ENCODE measurements around the gene PGM2L1. TPM values are rescaled to one million over a fixed set of nuclear protein-coding genes. Genes with fewer than 3 reads are reported as not detected.

The PGM2L1 gene
- total and polyA plus RNA-seq, 2 of the 4 experiments (the other 2 are of a cell fraction): 0.72 to 1.8 TPM

GRCh38 chr11:74288911-74289310 is 109.3 kb downstream of the PGM2L1 start:
- no peaks in the 10 kb centered on the region for H3K27me3 ChIP-seq (ENCODE audit: control insufficient read depth, insufficient read depth, low read length)
- ChIA-PET POLR2A (ENCODE audit: unreplicated experiment) (no interaction called here), CTCF (no interaction called here)
- H3K4ac ChIP-seq (ENCODE audit: low read depth, low read length): peak overlapping the region; percentile 58; the same call in 1 of the 2 replicates
- no peak overlapping the region for H2AK9ac ChIP-seq (replicated peaks; ENCODE audit: low read depth, low read length, poor library complexity)
- no peak overlapping the region for H3K23ac ChIP-seq (ENCODE audit: low read depth, low read length)
- peak overlapping the region; percentile 23; the same call in 1 of the 2 replicates for H3K56ac ChIP-seq (ENCODE audit: extremely low read depth, insufficient read depth, low read length)
- dilution Hi-C loops (cut with HindIII; ENCODE audit: low sequenced_read_pairs, unreplicated experiment): no loop called here
- no CpG with 5 or more reads among the region's 4 CpGs for WGBS, 2 experiments (ENCODE audit: extremely low coverage in 2 of 2, insufficient read length in 1 of 2)
- peak overlapping the region; percentile 100 for H2BK15ac ChIP-seq (ENCODE audit: low read depth, low read length)
- in situ Hi-C loops (cut with MboI; ENCODE audit: low sequenced_read_pairs): no loop called here
- peaks cover 4% of the 10 kb centered on the region; the same call in 1 of the 2 replicates for H3K36me3 ChIP-seq (ENCODE audit: control insufficient read depth, insufficient read depth, low read length)
- peak overlapping the region; percentile 95 for H2BK20ac ChIP-seq (ENCODE audit: low read depth, low read length)
- no peak overlapping the region for H3K4me3 ChIP-seq (ENCODE audit: insufficient read depth, low read depth, low read length)
- H3K4me2 ChIP-seq (ENCODE audit: low read depth, low read length): no peak overlapping the region
- H3K79me1 ChIP-seq (ENCODE audit: low read depth in 1 of 2, low read length in 2 of 2): no peaks in the 10 kb centered on the region
- H2AFZ ChIP-seq (replicated peaks; ENCODE audit: low read length, poor library complexity): no peak overlapping the region
- peak overlapping the region; percentile 79; the same call in 1 of the 2 replicates for H3K14ac ChIP-seq (replicated peaks; ENCODE audit: low read depth, low read length)
- 0 out of 2 replicates have a peak overlapping the region, but pooled peaks have one; percentile 70 for H4K91ac ChIP-seq (ENCODE audit: insufficient read depth, low read depth, low read length)
- peaks cover 8% of the 10 kb centered on the region for H3K9me1 ChIP-seq (ENCODE audit: insufficient read depth, low read length)
- H2BK120ac ChIP-seq (ENCODE audit: low read depth, low read length): peak overlapping the region; percentile 91
- H3K9me3 ChIP-seq (ENCODE audit: control insufficient read depth, insufficient read depth, low read length): no peaks in the 10 kb centered on the region
- intact Hi-C loops (cut with micrococcal nuclease): no loop called here
- BruUV-seq (replicated peaks): no TSS peak
- ATAC-seq (ENCODE audit: low read depth) (no peak), DNase-seq (no peak)
- H3K27ac ChIP-seq (ENCODE audit: insufficient read depth, low read length): peak overlapping the region; percentile 65; the same call in 1 of the 2 replicates
- H3K4me1 ChIP-seq (ENCODE audit: control insufficient read depth, insufficient read depth, low read length): peaks cover 10% of the 10 kb centered on the region
- no peak overlapping the region; the same call in 1 of the 2 replicates for H3K9ac ChIP-seq (ENCODE audit: low read depth, low read length)
- H2BK5ac ChIP-seq (ENCODE audit: low read depth, low read length, poor library complexity, severe bottlenecking): peak overlapping the region; percentile 79
- peak overlapping the region; percentile 94; the same call in 1 of the 2 replicates for H4K5ac ChIP-seq (ENCODE audit: low read depth, low read length)
- peak overlapping the region; percentile 97; the same call in 1 of the 2 replicates for H3K18ac ChIP-seq (ENCODE audit: low read depth, low read length)
- peak overlapping the region; percentile 93 for H2AK5ac ChIP-seq (ENCODE audit: low read depth, low read length)
- peak overlapping the region; percentile 47 to 78; a peak in 2 of 4 replicates for H4K8ac ChIP-seq (ENCODE audit: low read depth in 2 of 2, low read length in 2 of 2)
- no peak for TF ChIP-seq FOS (IDR thresholded peaks at IDR 0.05; ENCODE audit: low read depth, low read length)
- no peak for TF ChIP-seq BHLHE40 (IDR thresholded peaks at IDR 0.05; ENCODE audit: low read depth, low read length)
- no peak for TF ChIP-seq SMC3 (IDR thresholded peaks at IDR 0.05; ENCODE audit: low read depth, low read length)
- no peak for TF ChIP-seq MAZ (IDR thresholded peaks at IDR 0.05; ENCODE audit: borderline replicate concordance, low read depth, low read length)
- no peak for TF ChIP-seq RAD21 (IDR thresholded peaks at IDR 0.05; ENCODE audit: low read length)
- TF ChIP-seq NFE2L2 (IDR thresholded peaks at IDR 0.05; ENCODE audit: low read depth, low read length): no peak
- TF ChIP-seq, protein P1, sequence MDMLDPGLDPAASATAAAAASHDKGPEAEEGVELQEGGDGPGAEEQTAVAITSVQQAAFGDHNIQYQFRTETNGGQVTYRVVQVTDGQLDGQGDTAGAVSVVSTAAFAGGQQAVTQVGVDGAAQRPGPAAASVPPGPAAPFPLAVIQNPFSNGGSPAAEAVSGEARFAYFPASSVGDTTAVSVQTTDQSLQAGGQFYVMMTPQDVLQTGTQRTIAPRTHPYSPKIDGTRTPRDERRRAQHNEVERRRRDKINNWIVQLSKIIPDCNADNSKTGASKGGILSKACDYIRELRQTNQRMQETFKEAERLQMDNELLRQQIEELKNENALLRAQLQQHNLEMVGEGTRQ (IDR thresholded peaks at IDR 0.05; ENCODE audit: low read depth, low read length): no peak
- no peak for TF ChIP-seq POLR2A (IDR thresholded peaks at IDR 0.05; ENCODE audit: low read depth, low read length)
- TF ChIP-seq, protein P2, sequence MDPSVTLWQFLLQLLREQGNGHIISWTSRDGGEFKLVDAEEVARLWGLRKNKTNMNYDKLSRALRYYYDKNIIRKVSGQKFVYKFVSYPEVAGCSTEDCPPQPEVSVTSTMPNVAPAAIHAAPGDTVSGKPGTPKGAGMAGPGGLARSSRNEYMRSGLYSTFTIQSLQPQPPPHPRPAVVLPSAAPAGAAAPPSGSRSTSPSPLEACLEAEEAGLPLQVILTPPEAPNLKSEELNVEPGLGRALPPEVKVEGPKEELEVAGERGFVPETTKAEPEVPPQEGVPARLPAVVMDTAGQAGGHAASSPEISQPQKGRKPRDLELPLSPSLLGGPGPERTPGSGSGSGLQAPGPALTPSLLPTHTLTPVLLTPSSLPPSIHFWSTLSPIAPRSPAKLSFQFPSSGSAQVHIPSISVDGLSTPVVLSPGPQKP (IDR thresholded peaks at IDR 0.05; ENCODE audit: borderline replicate concordance, low read depth, low read length): no peak
- no peak for TF ChIP-seq MXI1 (IDR thresholded peaks at IDR 0.05; ENCODE audit: borderline replicate concordance, low read depth, low read length)
- no peak for TF ChIP-seq MAFK (IDR thresholded peaks at IDR 0.05; ENCODE audit: low read depth, low read length)
- TF ChIP-seq CEBPB (IDR thresholded peaks at IDR 0.05; ENCODE audit: low read depth, low read length): no peak
- TF ChIP-seq RFX5 (IDR thresholded peaks at IDR 0.05; ENCODE audit: low read depth, low read length): no peak
- TF ChIP-seq CHD1 (IDR thresholded peaks at IDR 0.05; ENCODE audit: low read depth, low read length): no peak
- no peak for TF ChIP-seq RCOR1 (IDR thresholded peaks at IDR 0.05; ENCODE audit: insufficient replicate concordance, low read length)
- TF ChIP-seq, protein P3, sequence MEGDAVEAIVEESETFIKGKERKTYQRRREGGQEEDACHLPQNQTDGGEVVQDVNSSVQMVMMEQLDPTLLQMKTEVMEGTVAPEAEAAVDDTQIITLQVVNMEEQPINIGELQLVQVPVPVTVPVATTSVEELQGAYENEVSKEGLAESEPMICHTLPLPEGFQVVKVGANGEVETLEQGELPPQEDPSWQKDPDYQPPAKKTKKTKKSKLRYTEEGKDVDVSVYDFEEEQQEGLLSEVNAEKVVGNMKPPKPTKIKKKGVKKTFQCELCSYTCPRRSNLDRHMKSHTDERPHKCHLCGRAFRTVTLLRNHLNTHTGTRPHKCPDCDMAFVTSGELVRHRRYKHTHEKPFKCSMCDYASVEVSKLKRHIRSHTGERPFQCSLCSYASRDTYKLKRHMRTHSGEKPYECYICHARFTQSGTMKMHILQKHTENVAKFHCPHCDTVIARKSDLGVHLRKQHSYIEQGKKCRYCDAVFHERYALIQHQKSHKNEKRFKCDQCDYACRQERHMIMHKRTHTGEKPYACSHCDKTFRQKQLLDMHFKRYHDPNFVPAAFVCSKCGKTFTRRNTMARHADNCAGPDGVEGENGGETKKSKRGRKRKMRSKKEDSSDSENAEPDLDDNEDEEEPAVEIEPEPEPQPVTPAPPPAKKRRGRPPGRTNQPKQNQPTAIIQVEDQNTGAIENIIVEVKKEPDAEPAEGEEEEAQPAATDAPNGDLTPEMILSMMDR (conservative IDR thresholded peaks at IDR 0.05; ENCODE audit: low read depth, low read length): no peak
- no peaks in the 10 kb centered on the region for H4K20me1 ChIP-seq (ENCODE audit: insufficient read depth, low read length)
